Mesothelial cell of epicardium (in vitro differentiated cells): Measurements from ENCODE around the gene TDP1. TPM values are rescaled to one million over a fixed set of nuclear protein-coding genes. Genes with fewer than 3 reads are reported as not detected.

ENCODE experiments used
- DNase-seq, 2 experiments: peaks; one replicate each; pipeline ENCODE4 v3.0.0; 2021; ENCODE audit warnings: low spot score in 2 of 2; ENCODE audit not compliant: unreplicated experiment in 2 of 2
- H3K27ac Mint-ChIP-seq: 2 replicates; pipeline ENCODE4 v1.8.0; 2021; ENCODE audit warnings: mixed read lengths
- H3K27me3 Mint-ChIP-seq: 2 replicates; pipeline ENCODE4 v1.8.0; 2021; ENCODE audit warnings: low read depth, mixed read lengths
- H3K36me3 Mint-ChIP-seq: 2 replicates; pipeline ENCODE4 v1.8.0; 2021; ENCODE audit warnings: mixed read lengths
- H3K4me1 Mint-ChIP-seq: 2 replicates; pipeline ENCODE4 v1.8.0; 2021; ENCODE audit warnings: mixed read lengths
- H3K4me3 Mint-ChIP-seq: 2 replicates; pipeline ENCODE4 v1.8.0; 2021; ENCODE audit warnings: mild to moderate bottlenecking, moderate library complexity, mixed read lengths
- H3K9me3 Mint-ChIP-seq: 2 replicates; pipeline ENCODE4 v1.8.0; 2021; ENCODE audit warnings: mixed read lengths
- total RNA-seq: library from RNA; stranded (reverse); gene quantifications from 3 replicates; pipeline ENCODE4 v1.2.1, GENCODE V29; 2021
- TF ChIP-seq, protein P1 (sequence below): fragments of 200-600 bp; sonication (generic); IDR thresholded peaks from one replicate; pipeline ENCODE4 v1.5.0; 2021; ENCODE audit warnings: antibody characterized with exemption; ENCODE audit not compliant: unreplicated experiment

TDP1 gene
- total RNA-seq, 1 donor from 2014 or later, result 30.6 TPM

DNA sequence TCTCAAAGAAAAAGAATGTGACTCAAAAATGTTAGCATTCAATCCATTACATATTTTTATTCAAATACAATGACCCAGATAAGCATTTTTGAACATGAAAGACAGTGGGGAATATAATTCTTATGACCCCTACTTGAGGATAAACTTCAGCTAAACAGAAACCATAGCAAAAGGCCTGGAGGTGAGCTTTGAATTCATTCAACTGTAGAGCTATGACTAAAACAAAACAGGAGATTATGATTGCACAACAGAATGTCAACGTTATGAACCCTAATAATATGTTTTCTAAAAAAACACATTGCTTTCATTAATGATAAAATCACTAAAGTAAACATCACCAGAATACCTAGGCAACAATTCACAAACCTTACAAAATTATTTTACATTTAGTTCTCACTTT is 29.0 kb upstream of the TDP1 start:
- DNase-seq, result no peak
- H3K4me1 Mint-ChIP-seq, result no peaks in the 10 kb centered on the region
- peaks cover 6% of the 10 kb centered on the region for H3K36me3 Mint-ChIP-seq
- H3K27me3 Mint-ChIP-seq, result no peaks in the 10 kb centered on the region
- H3K27ac Mint-ChIP-seq, result no peak overlapping the region
- H3K9me3 Mint-ChIP-seq, result no peaks in the 10 kb centered on the region
- no peak overlapping the region for H3K4me3 Mint-ChIP-seq
- TF ChIP-seq, protein P1, sequence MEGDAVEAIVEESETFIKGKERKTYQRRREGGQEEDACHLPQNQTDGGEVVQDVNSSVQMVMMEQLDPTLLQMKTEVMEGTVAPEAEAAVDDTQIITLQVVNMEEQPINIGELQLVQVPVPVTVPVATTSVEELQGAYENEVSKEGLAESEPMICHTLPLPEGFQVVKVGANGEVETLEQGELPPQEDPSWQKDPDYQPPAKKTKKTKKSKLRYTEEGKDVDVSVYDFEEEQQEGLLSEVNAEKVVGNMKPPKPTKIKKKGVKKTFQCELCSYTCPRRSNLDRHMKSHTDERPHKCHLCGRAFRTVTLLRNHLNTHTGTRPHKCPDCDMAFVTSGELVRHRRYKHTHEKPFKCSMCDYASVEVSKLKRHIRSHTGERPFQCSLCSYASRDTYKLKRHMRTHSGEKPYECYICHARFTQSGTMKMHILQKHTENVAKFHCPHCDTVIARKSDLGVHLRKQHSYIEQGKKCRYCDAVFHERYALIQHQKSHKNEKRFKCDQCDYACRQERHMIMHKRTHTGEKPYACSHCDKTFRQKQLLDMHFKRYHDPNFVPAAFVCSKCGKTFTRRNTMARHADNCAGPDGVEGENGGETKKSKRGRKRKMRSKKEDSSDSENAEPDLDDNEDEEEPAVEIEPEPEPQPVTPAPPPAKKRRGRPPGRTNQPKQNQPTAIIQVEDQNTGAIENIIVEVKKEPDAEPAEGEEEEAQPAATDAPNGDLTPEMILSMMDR, result no peak

DNA sequence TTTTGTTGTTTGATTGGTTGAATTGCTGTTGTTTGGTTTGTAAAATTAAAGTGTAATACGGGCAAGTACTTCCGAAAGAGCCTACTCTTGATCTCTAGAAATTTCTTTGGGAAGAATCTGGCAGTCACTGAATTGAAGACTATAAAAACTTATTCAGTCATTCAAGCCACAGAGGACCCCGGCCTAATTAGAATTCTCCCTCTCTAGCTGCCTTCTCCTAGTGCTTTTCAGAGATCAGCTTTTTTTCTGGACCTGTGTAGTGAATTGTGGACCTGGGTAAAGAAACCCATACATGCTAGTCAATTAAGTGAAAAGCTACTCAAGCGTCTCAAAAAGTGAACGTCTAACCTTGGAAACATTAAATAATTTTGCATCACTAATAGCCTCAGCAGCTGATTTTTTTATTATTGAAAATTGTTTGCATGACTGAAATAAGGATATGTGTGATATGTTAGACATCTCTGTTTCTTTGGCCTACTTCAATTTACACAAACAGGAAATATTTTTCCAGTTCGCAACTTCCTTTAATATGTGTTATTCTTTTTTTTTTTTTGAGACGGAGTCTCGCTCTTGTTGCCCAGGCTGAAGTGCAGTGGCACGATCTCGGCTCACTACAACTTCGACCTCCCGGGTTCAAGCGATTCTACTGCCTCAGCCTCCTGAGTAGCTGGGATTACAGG is 28.4 kb upstream of the TDP1 start:
- TF ChIP-seq, protein P1, result no peak
- Mint-ChIP-seq H3K4me3 (no peak overlapping the region), H3K9me3 (no peaks in the 10 kb centered on the region), H3K27ac (no peak overlapping the region), H3K4me1 (no peaks in the 10 kb centered on the region), H3K36me3 (peaks cover 8% of the 10 kb centered on the region), H3K27me3 (no peaks in the 10 kb centered on the region)
- no peak for DNase-seq

DNA sequence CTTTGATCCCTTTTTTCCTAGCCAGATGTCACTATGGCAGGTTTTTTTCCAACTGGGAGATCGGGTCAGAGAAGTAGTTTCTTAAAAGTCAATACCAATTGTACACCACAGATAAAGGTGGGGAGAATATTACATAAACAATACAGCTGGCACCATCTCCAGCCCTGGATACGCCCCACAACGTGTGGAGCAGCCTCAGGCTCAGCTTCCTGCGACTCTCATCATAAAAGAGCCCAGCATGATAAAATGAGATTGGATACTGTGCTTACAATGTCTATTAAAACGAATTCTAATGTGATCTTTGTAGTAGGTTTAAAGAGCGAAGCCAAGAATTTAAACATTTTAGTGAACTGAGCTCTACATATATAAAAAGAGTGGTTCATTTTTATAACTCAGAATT is 22.7 kb upstream of the TDP1 start:
- DNase-seq, result no peak
- TF ChIP-seq, protein P1, result no peak
- Mint-ChIP-seq H3K36me3 (peaks cover 8% of the 10 kb centered on the region), H3K9me3 (no peaks in the 10 kb centered on the region), H3K4me3 (no peak overlapping the region), H3K27ac (no peak overlapping the region), H3K27me3 (no peaks in the 10 kb centered on the region), H3K4me1 (no peaks in the 10 kb centered on the region)

DNA sequence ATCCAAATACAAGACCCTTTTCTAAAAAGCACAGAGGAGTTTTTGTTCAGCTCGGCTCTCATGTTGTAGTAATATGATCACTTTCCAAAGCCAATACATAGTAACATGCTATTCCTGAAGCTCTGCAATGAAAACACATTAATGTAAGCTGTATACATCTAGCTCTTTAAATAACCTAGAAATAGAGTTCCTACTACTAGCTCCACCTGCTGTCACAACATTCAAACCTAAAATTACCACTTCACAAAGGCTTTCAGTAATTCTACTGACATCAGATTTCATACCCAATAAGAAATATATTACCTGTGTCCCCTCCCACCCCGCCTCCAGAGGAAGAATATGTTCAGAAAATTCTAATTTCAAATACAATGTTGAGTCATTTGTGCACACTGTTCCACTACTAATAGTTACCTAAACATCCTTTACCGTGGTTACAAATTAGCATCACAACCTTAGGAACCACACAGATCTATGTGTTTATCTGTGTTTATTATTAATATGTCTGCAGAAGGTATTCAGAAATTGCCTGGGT is 19.0 kb upstream of the TDP1 start:
- no peak overlapping the region for H3K4me3 Mint-ChIP-seq
- no peaks in the 10 kb centered on the region for H3K9me3 Mint-ChIP-seq
- peaks cover 2% of the 10 kb centered on the region for H3K36me3 Mint-ChIP-seq
- no peak overlapping the region for H3K27ac Mint-ChIP-seq
- DNase-seq, result no peak
- H3K4me1 Mint-ChIP-seq, result no peaks in the 10 kb centered on the region
- H3K27me3 Mint-ChIP-seq, result no peaks in the 10 kb centered on the region
- TF ChIP-seq, protein P1, result no peak

DNA sequence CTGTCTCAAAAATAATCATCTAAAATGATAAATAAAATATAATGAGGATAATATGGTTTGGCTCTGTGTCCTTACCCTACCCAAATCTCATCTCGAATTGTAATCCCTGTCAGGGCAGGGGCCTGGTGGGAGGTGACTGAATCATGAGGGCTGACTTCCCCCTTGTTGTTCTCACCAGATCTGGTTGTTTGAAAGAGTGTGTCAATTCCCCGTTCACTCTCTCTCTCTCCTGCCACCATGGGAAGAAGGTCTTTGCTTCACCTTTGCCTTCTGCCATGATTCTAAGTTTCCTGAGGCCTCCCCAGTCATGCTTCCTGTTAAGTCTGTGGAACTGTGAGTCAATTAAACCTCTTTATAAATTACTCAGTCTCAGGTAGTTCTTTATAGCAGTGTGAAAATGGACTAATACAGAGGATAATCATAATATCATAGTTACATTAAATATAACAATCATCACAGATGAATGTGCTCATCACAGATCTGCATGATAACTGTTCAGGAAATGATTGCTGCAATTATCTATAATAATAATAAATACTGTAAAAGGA is 13.8 kb upstream of the TDP1 start:
- H3K4me1 Mint-ChIP-seq, result no peaks in the 10 kb centered on the region
- TF ChIP-seq, protein P1, result no peak
- H3K27ac Mint-ChIP-seq, result no peak overlapping the region
- H3K4me3 Mint-ChIP-seq, result no peak overlapping the region
- H3K27me3 Mint-ChIP-seq, result no peaks in the 10 kb centered on the region
- no peaks in the 10 kb centered on the region for H3K9me3 Mint-ChIP-seq
- H3K36me3 Mint-ChIP-seq, result peaks cover 4% of the 10 kb centered on the region
- DNase-seq, result no peak
